GM12875 (cell line): Measurements from ENCODE around the gene C13orf46.

Experiments
- H3K4me3 ChIP-seq: one replicate; pipeline ENCODE4 v1.5.1; 2011; ENCODE audit warnings: low read depth, low read length, control low read depth
- CTCF ChIP-seq: IDR thresholded peaks from 2 replicates; pipeline ENCODE4 v1.5.1; 2011; ENCODE audit warnings: low read depth, mild to moderate bottlenecking, control low read depth, inconsistent platforms, low read length, moderate library complexity, borderline replicate concordance; ENCODE audit not compliant: insufficient read depth

The C13orf46 gene

GRCh38 chr13:113907635-113908617 lies 66.0 kb downstream of the C13orf46 start:
- H3K4me3 ChIP-seq = no peak overlapping the region
- no peak for TF ChIP-seq CTCF

- no peak for TF ChIP-seq CTCF
- H3K4me3 ChIP-seq = no peak overlapping the region
Observed at GRCh38 chr13:113906571-113906970, 67.3 kb downstream of the C13orf46 start.

- TF ChIP-seq CTCF = no peak
- H3K4me3 ChIP-seq = no peak overlapping the region
Observed at GRCh38 chr13:113905942-113906341, 67.9 kb downstream of the C13orf46 start.

DNA sequence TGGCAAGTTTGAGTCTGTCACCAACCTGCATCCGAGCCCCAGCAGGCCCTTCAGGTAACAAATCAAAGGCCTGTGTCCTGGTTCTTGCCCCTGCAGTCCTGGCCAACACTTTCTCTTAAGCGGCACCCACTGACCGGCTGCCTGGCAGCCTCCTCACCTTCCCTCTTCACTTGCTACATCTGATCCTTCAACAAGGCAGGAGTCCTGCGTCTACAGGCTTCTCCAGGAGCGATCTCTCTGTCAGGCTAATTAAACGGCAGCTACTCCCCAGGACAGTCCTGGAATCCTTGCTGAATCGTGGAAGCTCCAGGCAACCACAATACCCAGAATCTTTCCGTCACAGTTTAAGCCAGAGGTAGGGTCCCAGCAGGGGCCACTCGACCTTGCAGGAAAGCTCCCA lies 68.9 kb downstream of the C13orf46 start:
- H3K4me3 ChIP-seq = no peak overlapping the region
- no peak for TF ChIP-seq CTCF

GRCh38 chr13:113904411-113904810 lies 69.5 kb downstream of the C13orf46 start:
- TF ChIP-seq CTCF = peak; percentile 39; the same call in 1 of the 2 replicates

GRCh38 chr13:113903912-113904311 lies 70.0 kb downstream of the C13orf46 start:
- no peak overlapping the region for H3K4me3 ChIP-seq
- no peak for TF ChIP-seq CTCF

More at GRCh38 chr13:113904411-113904810, 69.5 kb downstream of the C13orf46 start:
- H3K4me3 ChIP-seq = no peak overlapping the region
